ENCODE data around the gene KANSL1. TPM values are rescaled to one million over a fixed set of nuclear protein-coding genes. Genes with fewer than 3 reads are reported as not detected.

The KANSL1 gene
- polyA plus RNA-seq, 1 of the 3 experiments (the other 2 are of a cell fraction) = 10.0 TPM

DNA sequence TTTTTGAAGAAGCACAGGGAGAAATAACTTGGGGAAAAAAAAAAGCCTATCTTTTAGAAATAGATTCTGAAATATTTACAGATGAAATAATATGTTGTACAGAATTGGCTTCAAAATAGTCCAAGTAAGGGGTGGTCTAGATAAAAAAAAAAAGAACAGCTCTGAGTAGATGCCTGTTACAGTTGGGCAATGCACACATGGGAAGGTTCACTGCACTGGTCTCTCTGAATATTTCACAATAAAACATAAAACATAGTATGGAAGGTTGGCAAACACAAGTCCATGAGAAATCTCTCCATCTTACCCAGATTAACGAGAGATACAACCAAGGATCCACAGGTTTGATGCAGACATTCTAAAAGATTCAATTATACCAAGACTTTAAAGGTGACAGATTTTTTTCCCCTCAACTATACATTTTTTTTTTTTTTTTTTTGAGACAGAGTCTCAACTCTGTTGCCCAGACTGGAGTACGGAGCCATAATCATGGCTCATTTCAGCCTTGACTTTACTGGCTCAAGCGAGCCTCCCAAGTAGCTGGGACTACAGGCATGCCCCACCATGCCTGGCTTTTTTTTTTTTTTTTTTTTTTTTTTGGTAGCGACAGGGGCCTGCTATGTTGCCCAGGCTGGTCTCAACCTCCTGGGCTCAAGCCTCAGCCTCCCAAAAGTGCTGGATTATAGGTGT lies 58.0 kb downstream of the KANSL1 start:
- peaks cover 0 to 4% of the 10 kb centered on the region in 2 experiments for H3K36me3 ChIP-seq (replicated peaks in 1 of 2; ENCODE audit: control insufficient read depth in 1 of 2, insufficient read depth in 2 of 2, low read length in 1 of 2)
- DNase-seq = no peak
- H3K4me1 ChIP-seq (ENCODE audit: control insufficient read depth in 1 of 2, insufficient read depth in 2 of 2, low read depth in 1 of 2, low read length in 1 of 2) = peaks cover 9 to 22% of the 10 kb centered on the region in 2 experiments; a peak in 3 of 4 replicates
- H3K79me2 ChIP-seq (ENCODE audit: insufficient read depth) = peaks cover 100% of the 10 kb centered on the region
- H4K20me1 ChIP-seq (ENCODE audit: insufficient read depth) = peaks cover 100% of the 10 kb centered on the region
- CTCF ChIA-PET = interaction anchor here (1.0 to 2.6 kb wide), 3 partner anchors 10 to 91 kb away, joined by 3 to 11 read pairs (median 4); no protein-coding TSS in a partner anchor
- no peak overlapping the region for H2AFZ ChIP-seq (ENCODE audit: low read depth)
- H3K9me2 ChIP-seq = no peaks in the 10 kb centered on the region
- WGBS (ENCODE audit: low lambda C conversion rate) = 97% methylated on average over 4 of the region's 4 CpGs
- H3F3A ChIP-seq (replicated peaks; ENCODE audit: insufficient read depth) = peaks cover 9% of the 10 kb centered on the region
- TF ChIP-seq EP300 (IDR thresholded peaks at IDR 0.05; ENCODE audit: borderline replicate concordance in 1 of 2, low read depth in 1 of 2, low read length in 1 of 2) (no peak), ZBTB33 (IDR thresholded peaks at IDR 0.05; ENCODE audit: borderline replicate concordance, low read depth) (no peak), FOSL2 (IDR thresholded peaks at IDR 0.05; ENCODE audit: borderline replicate concordance, low read depth) (no peak), RXRA (IDR thresholded peaks at IDR 0.05; ENCODE audit: borderline replicate concordance, low read depth) (no peak), PBX3 (IDR thresholded peaks at IDR 0.05) (no peak), SIN3A (IDR thresholded peaks at IDR 0.05; ENCODE audit: borderline replicate concordance, low read depth, low read length) (no peak), RCOR1 (IDR thresholded peaks at IDR 0.05; ENCODE audit: low read length) (no peak), NRF1 (IDR thresholded peaks at IDR 0.05; ENCODE audit: low read depth, low read length) (no peak), RFX5 (IDR thresholded peaks at IDR 0.05; ENCODE audit: low read length) (no peak), MXI1 (IDR thresholded peaks at IDR 0.05; ENCODE audit: low read depth, low read length) (no peak), ELF1 (IDR thresholded peaks at IDR 0.05) (no peak), TCF12 (IDR thresholded peaks at IDR 0.05) (no peak), SMC3 (IDR thresholded peaks at IDR 0.05; ENCODE audit: low read depth, low read length) (no peak), YY1 (IDR thresholded peaks at IDR 0.05; ENCODE audit: low read depth) (no peak), RAD21 (IDR thresholded peaks at IDR 0.05; ENCODE audit: low read length) (no peak), FOXM1 (IDR thresholded peaks at IDR 0.05; ENCODE audit: low read depth) (no peak), TEAD4 (IDR thresholded peaks at IDR 0.05; ENCODE audit: borderline replicate concordance, insufficient read depth) (no peak)
- TF ChIP-seq, protein P1, sequence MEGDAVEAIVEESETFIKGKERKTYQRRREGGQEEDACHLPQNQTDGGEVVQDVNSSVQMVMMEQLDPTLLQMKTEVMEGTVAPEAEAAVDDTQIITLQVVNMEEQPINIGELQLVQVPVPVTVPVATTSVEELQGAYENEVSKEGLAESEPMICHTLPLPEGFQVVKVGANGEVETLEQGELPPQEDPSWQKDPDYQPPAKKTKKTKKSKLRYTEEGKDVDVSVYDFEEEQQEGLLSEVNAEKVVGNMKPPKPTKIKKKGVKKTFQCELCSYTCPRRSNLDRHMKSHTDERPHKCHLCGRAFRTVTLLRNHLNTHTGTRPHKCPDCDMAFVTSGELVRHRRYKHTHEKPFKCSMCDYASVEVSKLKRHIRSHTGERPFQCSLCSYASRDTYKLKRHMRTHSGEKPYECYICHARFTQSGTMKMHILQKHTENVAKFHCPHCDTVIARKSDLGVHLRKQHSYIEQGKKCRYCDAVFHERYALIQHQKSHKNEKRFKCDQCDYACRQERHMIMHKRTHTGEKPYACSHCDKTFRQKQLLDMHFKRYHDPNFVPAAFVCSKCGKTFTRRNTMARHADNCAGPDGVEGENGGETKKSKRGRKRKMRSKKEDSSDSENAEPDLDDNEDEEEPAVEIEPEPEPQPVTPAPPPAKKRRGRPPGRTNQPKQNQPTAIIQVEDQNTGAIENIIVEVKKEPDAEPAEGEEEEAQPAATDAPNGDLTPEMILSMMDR (IDR thresholded peaks at IDR 0.05) = no peak
- TF ChIP-seq, protein P2, sequence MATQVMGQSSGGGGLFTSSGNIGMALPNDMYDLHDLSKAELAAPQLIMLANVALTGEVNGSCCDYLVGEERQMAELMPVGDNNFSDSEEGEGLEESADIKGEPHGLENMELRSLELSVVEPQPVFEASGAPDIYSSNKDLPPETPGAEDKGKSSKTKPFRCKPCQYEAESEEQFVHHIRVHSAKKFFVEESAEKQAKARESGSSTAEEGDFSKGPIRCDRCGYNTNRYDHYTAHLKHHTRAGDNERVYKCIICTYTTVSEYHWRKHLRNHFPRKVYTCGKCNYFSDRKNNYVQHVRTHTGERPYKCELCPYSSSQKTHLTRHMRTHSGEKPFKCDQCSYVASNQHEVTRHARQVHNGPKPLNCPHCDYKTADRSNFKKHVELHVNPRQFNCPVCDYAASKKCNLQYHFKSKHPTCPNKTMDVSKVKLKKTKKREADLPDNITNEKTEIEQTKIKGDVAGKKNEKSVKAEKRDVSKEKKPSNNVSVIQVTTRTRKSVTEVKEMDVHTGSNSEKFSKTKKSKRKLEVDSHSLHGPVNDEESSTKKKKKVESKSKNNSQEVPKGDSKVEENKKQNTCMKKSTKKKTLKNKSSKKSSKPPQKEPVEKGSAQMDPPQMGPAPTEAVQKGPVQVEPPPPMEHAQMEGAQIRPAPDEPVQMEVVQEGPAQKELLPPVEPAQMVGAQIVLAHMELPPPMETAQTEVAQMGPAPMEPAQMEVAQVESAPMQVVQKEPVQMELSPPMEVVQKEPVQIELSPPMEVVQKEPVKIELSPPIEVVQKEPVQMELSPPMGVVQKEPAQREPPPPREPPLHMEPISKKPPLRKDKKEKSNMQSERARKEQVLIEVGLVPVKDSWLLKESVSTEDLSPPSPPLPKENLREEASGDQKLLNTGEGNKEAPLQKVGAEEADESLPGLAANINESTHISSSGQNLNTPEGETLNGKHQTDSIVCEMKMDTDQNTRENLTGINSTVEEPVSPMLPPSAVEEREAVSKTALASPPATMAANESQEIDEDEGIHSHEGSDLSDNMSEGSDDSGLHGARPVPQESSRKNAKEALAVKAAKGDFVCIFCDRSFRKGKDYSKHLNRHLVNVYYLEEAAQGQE (IDR thresholded peaks at IDR 0.05; ENCODE audit: low read depth, low read length) = no peak
- TF ChIP-seq, protein P3, sequence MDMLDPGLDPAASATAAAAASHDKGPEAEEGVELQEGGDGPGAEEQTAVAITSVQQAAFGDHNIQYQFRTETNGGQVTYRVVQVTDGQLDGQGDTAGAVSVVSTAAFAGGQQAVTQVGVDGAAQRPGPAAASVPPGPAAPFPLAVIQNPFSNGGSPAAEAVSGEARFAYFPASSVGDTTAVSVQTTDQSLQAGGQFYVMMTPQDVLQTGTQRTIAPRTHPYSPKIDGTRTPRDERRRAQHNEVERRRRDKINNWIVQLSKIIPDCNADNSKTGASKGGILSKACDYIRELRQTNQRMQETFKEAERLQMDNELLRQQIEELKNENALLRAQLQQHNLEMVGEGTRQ (IDR thresholded peaks at IDR 0.05; ENCODE audit: borderline replicate concordance, low read depth, low read length) = no peak
- H3K9ac ChIP-seq = no peak overlapping the region
- no peaks in the 10 kb centered on the region for H3K27me3 ChIP-seq (ENCODE audit: insufficient read depth)
- H3K4me3 ChIP-seq (ENCODE audit: low read depth in 2 of 2, low read length in 1 of 2) = no peak overlapping the region
- POLR2A ChIA-PET = interaction anchor here (0.7 kb wide), 1 partner anchor 1644 kb away, joined by 4 read pairs; no protein-coding TSS in a partner anchor
- no peak overlapping the region for H3K4me2 ChIP-seq
- H3K9me3 ChIP-seq = no peaks in the 10 kb centered on the region
- H3K27ac ChIP-seq (ENCODE audit: low read depth in 2 of 2, low read length in 1 of 2) = no peak overlapping the region
